GM15510 (cell line): ENCODE results near the gene ZIC1.

Source experiments
- POLR2A ChIP-seq: IDR thresholded peaks from 3 replicates; pipeline ENCODE4 v1.6.1; 2011; ENCODE audit warnings: borderline replicate concordance; ENCODE audit not compliant: insufficient read length; ENCODE audit errors: extremely low read depth

ZIC1 gene

DNA sequence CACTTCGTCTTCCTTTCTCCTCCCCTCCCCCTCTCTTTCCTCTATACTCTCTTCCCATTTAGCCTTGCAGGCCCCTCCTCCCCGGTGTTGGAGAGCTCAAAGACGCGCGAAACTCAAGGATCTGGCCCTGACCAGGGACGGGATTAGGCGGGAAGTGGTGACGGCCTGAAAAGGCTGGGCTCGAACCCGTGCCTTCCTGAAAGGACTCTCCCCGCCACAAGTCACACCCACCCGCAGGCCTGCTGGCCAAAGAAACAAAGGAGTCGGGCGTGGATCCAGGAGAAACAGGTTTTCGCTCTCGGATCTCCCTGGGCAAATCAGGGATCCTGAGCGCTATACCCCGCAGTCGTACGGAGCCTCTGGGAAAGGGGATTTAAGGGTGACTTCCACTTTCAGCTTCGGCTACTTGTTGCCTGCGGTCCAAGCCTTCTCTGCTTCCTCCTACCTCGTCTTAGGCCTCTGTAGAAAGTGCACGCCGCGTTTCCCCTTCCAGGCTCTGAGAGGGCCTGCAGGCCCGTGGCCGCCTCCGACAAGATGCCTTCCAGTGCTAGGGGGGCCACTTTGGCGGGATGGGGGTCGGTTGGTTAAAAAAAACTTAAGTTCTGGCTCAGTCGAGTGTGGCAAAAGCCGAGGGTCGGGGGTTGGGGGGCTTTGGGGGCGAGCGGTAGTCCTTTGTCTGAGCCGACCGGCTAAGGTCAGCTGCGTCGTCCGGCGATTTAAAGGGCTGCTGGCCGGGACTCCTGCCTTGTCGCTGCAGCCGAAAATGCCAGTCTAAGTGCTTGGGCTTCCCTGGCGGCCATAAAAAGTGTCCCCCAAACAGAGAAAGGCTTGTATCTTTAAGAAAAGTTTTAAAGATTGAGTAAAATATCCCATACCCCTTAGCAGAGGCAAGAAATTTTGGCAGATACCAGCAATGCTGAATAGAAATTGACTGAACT, 11.0 kb upstream of the ZIC1 start:
- TF ChIP-seq POLR2A: no peak

GRCh38 chr3:147398813-147399534, 10.2 kb upstream of the ZIC1 start:
- TF ChIP-seq POLR2A: no peak

DNA sequence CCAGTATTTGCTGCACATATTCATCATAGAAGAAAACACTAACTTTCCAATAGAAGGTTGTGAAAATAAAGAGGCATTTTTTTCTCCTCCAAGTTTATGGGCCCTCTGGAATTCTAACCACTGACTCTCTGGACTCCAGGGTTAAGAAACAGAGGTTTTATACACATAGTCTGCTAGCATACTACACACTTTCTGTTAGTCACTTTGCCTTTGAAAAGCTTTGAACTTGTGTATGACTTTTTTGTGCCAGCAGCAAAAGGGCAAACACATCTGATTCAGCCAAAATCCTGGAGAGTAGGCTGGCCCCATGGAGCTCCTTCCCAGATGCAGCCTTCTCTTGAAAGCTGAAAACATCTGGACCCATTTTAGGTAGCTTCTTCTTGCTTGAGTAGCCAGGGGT, 9.1 kb upstream of the ZIC1 start:
- TF ChIP-seq POLR2A: no peak

DNA sequence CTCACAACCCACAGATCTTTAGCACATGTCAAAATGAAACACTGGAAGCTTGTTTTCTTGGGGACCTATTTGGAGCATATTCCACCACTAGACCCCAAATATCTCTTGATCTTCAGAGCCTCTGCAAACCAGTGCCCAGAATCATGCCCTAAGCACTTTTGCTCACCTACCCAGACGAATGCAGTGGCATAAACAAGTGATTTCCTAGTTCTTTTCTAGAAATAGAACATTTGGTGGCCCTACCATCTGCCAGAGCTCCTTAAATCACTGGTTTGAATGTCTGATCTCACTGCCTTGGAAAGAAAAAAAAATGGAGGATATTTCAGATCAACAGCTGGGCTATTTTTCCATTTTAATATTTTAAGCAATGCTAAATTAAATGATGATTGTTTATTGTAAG, 8.2 kb upstream of the ZIC1 start:
- TF ChIP-seq POLR2A: no peak

- TF ChIP-seq POLR2A: no peak
Observed at GRCh38 chr3:147401421-147401820, 7.7 kb upstream of the ZIC1 start.

GRCh38 chr3:147402159-147402558, 7.0 kb upstream of the ZIC1 start:
- no peak for TF ChIP-seq POLR2A

GRCh38 chr3:147403511-147403910, 5.7 kb upstream of the ZIC1 start:
- TF ChIP-seq POLR2A: no peak

DNA sequence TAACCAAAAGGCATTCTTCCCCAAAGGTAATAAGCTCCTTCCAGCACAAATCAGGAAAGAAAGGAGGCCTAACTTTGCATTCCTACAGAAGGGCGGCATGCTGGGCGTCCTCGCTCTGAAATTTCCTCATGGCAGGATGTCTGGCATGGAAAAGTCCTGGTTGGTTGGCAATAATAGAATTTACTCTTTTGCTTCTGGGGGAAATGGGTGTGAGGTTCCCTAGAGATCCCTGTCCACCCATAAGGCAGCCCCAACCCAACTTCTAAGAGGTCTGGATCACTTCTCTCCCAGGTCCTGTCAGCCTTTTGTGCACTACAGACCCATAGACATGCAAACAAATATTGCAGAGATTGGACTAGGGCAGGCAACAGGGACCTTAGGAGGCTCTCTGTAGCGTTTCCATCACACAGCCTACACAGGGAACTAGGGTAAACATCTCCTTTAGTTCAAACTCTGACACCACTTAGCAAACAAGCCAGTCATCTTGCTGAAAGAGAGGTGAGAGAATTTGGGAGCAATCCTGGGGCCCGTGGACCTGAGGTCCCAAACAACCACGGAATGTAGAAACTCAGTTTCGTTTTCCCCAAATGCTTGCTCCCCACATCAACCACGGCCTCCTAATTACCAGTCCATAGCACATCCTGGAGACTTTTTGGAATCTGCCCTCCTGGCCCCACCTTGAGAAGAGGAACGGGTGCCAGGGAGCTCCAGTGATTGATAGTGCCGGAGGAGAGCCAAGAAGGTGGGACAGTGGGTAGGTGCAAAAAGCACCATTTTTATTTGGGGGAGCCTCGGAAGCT, 5.0 kb upstream of the ZIC1 start:
- no peak for TF ChIP-seq POLR2A

- no peak for TF ChIP-seq POLR2A
Observed at GRCh38 chr3:147404800-147405230, 4.3 kb upstream of the ZIC1 start.

DNA sequence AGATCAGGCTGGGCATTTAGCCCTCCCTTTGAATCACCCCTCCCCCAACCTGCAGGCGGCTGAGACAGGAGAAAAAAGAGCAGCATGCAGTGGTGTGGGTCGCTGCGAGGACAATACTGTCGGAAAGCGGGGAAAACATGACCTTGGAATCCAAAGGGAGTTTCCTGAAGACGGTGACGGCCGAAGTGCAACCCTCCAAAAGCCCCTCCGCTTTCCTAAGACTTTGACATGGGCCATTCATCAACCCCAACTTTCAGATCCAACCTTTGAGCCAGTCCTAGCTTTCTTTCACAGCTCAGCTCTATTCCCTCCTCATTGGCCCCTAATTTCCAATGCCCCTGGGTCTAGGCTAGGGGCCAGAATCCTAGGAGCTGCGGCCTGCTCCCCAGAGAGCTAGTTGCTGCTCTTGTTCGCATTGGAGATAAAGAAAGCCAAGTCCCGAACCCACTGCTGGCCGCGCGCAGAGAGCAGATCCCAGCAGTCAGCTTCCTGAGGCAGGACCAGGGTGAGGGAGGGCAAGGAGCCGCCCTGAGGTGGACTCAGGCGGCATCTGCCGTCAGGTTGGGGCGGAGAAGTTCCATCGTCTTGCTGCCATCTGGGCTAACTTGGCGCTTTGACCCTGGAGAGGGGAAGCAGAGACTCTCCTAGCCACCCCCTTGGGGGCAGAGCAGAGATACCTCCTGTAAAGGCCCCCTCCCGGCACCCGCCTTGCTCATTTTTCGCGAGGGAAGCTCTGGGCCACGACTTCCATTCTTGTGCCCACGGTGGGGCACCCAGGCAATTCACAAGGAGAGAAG, 3.7 kb upstream of the ZIC1 start:
- no peak for TF ChIP-seq POLR2A

DNA sequence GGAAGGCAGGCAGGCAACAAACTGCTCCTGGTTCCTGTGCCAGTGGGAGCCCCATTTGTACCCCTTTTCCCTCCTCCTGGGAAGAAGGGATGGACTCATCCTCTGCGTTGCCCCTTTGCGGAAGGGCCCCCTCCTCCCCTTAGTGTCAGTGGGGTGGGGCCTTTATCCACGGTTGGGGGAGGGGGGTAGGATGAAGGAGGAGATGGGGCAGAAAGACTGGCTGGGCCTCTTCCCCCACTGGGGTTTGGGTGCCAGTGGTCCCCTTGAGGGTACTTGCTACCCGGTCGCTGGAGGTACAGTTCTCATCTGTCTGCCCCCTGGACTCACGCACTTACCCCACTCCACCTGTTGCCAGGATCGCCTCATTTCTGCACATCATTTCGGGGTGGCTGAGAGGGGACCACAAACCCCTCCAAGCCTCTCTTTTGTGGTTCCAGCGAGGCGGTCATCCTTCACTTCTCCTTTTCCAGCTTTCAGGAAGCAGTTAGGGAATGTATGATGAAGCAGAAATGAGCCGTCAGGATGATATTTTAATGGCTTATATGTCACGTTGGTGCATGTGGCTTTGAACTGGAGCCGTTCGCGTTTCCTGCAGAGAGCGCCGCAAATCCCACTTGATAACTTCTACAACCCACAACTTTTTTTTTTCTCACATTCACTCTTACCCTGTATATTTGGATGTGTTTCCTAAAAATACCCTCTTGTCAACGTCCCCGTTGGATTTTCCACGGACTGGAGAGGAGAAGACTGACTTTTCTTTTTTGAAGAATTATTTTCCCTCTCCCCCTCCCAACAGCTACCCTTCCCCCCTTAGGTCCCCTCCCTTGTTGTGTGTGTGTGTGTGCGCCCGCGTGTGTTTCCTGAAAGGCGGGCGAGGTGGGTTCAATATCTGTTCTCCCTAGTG, 2.9 kb upstream of the ZIC1 start, which contains the start of gene ZIC4:
Gene ZIC4 (minus strand): TSS at position 516 of the 904 bp plus-strand sequence. CDS start 3,746 bp downstream, outside the sequence.
- no peak for TF ChIP-seq POLR2A

GRCh38 chr3:147407114-147407497, 2.1 kb upstream of the ZIC1 start:
- TF ChIP-seq POLR2A: no peak

GRCh38 chr3:147407498-147408187, 1.5 kb upstream of the ZIC1 start:
- TF ChIP-seq POLR2A: no peak
